Ecto neural progenitor cell (in vitro differentiated cells): ENCODE data around the gene IL5.
"Not testable (repeated sequence)": the region's sequence is repeated elsewhere in the genome, so short reads cannot be mapped to it uniquely, and the experiment has no call there.

Source experiments
- DNase-seq: peaks from one replicate; pipeline ENCODE4 v3.0.0-alpha.2; 2018; ENCODE audit warnings: low spot score

Gene IL5

GRCh38 chr5:132543472-132544201 lies at the start of gene IL5:
IL5 (minus strand) TSS chr5:132543522; CDS start chr5:132543478, 44 bp downstream.
- no peak for DNase-seq

GRCh38 chr5:132592521-132592920 lies 49.2 kb upstream of the IL5 start:
- no peak for DNase-seq

GRCh38 chr5:132591145-132591544 lies 47.8 kb upstream of the IL5 start:
- no peak for DNase-seq

GRCh38 chr5:132589467-132589866 lies 46.1 kb upstream of the IL5 start:
- no peak for DNase-seq

GRCh38 chr5:132586063-132586462 lies 42.7 kb upstream of the IL5 start:
- no peak for DNase-seq

- not testable (repeated sequence) for DNase-seq
Observed at GRCh38 chr5:132584560-132584959, 41.2 kb upstream of the IL5 start.

- DNase-seq = no peak
Observed at GRCh38 chr5:132576123-132576522, 32.8 kb upstream of the IL5 start.

GRCh38 chr5:132566657-132567056 lies 23.3 kb upstream of the IL5 start:
- DNase-seq = no peak

GRCh38 chr5:132564555-132564954 lies 21.2 kb upstream of the IL5 start:
- DNase-seq = not testable (repeated sequence)

- DNase-seq = no peak
Observed at GRCh38 chr5:132561601-132562000, 18.3 kb upstream of the IL5 start.

- DNase-seq = no peak
Observed at GRCh38 chr5:132559383-132560060, 16.2 kb upstream of the IL5 start.

GRCh38 chr5:132557478-132558172 lies 14.3 kb upstream of the IL5 start:
- DNase-seq = peak; percentile 56

- DNase-seq = peak; percentile 92
Observed at GRCh38 chr5:132556763-132557477, 13.6 kb upstream of the IL5 start, which contains the start of gene RAD50. RAD50 (plus strand) TSS chr5:132556977; CDS start chr5:132557325, 348 bp downstream.

GRCh38 chr5:132556153-132556762 lies 12.9 kb upstream of the IL5 start:
- no peak for DNase-seq

- DNase-seq = no peak
Observed at GRCh38 chr5:132549576-132549975, 6.3 kb upstream of the IL5 start.

- DNase-seq = not testable (repeated sequence)
Observed at GRCh38 chr5:132548834-132549233, 5.5 kb upstream of the IL5 start.

- no peak for DNase-seq
Observed at GRCh38 chr5:132547269-132547668, 3.9 kb upstream of the IL5 start.

- DNase-seq = no peak
Observed at GRCh38 chr5:132546108-132546507, 2.8 kb upstream of the IL5 start.

- no peak for DNase-seq
Observed at GRCh38 chr5:132540764-132541163, 2.6 kb downstream of the IL5 start.

- DNase-seq = no peak
Observed at GRCh38 chr5:132540149-132540548, 3.2 kb downstream of the IL5 start.

GRCh38 chr5:132539716-132540115 lies 3.6 kb downstream of the IL5 start:
- no peak for DNase-seq

- DNase-seq = no peak
Observed at GRCh38 chr5:132530946-132531345, 12.4 kb downstream of the IL5 start.
